Amniotic stem cell (primary cell): ENCODE measurements around the gene EEA1.

Source experiments
- DNase-seq: peaks from one replicate; lab custom pipeline; 2025; lab: John Stamatoyannopoulos, UW

EEA1 gene

GRCh38 chr12:92747151-92747550, 181.9 kb downstream of the EEA1 start:
- DNase-seq: no peak

GRCh38 chr12:92745856-92746550, 183.1 kb downstream of the EEA1 start:
- DNase-seq: peak; percentile 87

GRCh38 chr12:92743026-92743425, 186.1 kb downstream of the EEA1 start:
- no peak for DNase-seq

DNA sequence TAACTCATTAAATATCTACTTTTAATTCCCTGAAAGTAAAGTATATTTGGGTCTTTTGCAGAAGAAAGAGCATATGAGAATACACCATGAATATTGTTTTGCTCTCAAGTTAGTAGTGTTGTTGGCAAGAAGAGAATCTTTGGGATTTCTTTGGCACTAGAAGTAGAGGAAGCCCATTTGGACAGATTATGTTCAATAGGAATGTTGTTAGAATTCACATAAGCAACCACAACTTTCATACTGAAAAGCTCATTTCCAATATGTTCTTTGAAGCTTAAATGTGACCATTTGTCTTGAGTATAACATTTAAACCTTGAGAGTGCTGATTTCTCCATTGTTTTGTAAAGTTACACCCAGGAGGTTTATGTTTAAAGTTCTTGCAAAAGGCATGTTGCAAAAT, 188.7 kb downstream of the EEA1 start:
- DNase-seq: no peak

GRCh38 chr12:92739113-92739512, 190.0 kb downstream of the EEA1 start:
- no peak for DNase-seq

- DNase-seq: no peak
Measured at GRCh38 chr12:92737855-92738850, 190.9 kb downstream of the EEA1 start.

DNA sequence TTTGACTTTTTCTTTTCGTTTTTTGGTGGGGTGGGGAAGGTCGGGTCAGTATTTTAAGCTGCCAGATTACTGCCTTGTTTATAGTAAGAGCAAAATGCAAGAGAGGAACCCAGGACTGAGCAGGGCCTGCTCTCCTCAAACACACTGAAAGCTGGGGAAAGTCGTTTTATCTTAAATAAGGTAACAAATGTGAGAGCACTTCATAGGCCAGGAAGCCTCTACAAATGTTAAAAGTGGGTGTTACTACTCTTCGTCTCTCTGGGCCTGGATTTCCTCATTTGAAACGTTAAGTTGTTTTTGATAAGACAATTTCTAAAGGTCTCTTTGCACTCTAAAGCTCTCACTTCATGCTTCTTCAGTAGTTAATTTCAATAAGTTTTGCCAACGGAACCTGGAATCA, 192.5 kb downstream of the EEA1 start:
- no peak for DNase-seq

DNA sequence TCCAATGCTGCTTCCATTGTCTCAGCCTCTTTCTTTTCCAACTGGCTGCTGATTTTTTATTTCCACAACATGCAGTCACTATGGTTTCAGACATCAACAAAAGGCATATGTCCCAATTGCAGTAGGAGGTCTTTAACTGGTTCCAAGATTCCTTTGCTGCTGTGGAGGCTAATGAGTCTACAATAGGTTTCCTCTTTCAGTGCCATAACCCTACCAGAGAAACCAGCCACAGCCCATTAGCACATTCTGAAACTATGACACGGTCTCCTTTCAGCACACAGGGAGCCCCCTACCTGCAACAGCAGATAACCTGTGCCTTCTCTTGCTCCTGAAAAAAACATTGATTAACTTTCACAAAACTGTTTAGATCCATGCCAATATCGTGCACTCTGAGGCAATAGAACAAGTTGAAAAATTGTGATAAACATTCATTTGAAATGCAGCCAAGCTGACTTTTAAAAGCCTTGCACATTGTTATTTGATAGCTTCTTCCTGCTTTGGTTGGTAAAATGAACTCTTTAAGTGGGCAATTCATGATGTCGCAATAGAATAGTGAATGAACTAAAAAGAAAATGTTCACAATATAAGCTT, 193.9 kb downstream of the EEA1 start:
- DNase-seq: peak; percentile 39

DNA sequence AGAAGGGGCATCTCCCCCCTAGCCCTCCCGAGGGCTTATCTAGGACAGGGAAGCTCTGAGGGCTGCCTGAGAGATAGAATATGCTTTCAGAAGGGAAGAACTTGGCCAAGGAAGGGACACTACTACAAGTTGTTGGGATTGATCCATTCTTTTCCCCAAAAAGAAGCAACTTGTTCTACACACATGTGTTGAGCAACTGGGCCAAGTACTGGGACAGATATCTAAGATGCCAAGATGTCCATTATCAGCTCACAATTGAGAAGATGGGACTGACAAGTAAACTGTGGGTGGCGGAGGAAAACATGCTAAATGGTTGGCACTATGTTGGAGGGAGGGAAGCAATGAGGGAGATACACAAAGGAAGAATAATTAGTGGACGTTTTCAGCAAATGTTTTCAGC, 195.4 kb downstream of the EEA1 start:
- DNase-seq: no peak

DNA sequence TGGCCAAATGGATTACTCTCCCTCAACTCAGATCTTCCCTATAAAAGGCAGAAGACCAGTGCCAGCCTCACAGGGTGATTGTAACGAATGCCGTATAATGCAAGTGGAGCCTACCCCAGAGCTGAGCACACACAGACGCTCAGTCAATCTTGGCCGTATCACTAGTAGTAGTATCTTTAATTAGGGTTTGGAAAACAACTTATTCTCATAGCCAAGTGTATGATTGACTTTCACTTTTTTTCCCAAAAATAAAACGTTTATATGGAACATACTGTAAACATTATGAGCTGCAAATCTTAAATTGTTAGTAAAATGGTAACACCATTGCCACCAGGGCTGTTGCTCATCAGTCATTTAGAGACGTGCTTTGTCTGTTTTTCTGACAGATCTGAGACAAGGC, 195.9 kb downstream of the EEA1 start:
- no peak for DNase-seq

DNA sequence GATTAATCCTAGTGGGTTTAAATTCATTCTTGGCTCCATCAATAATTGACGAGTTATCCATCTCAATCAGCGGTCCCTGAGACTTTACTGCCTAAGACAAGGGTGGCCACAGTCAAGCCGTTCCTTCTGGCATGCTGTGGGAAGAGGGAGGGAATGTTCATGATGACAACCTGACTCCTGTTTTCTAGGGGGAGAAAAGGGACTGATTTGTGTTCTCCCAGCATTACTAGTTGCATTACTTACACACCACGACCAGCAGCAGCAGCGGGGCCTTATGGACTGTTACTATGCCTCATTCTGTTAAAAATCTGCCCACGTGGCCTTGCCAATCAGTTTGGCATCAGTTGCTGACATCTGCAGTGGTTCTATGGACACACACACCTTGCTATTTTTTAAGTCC, 196.4 kb downstream of the EEA1 start:
- no peak for DNase-seq

DNA sequence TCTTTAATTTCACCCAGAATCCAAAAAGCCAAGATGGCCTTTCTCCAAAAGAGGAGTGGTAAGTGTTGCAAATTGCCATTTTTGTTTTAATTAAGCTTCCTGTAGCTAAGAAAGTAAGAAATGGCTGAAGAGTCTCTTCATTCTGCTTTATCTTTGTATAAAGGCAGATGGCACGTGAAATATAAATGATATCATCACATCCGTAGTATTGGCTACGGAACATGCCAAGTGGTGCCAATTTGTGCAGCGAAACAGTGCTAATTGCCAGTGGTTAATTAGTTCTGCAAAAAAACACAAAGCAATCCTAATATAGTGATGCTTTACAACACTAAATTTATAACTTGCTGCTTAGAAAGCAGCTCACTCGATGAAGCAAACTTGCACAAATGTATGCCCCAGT, 196.9 kb downstream of the EEA1 start:
- DNase-seq: no peak

GRCh38 chr12:92730758-92731157, 198.3 kb downstream of the EEA1 start:
- no peak for DNase-seq

DNA sequence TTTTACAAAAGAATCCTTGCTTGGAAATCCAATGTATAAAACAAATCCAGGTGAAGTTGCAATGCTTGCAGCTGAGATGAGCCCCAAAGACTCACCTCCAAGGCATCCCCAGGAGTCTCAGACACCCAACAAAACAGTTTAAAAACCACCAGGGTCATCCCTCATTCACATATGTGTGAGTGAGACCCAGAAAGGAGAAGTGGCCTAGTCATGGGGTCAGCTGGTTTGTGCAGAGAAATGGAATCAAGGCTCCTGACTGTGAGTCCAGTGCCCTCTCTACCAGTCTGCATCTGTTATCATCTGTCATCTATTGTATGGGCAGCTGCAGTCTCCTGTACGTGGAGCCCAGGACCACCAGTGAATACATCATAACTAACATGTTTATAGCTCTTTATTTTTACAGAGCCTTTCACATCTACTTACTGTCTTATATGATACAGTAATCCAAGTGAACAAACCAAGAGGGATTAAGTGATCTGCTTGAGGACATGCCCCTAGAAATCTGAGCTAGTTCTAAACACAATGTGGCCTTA, 199.3 kb downstream of the EEA1 start:
- no peak for DNase-seq

- no peak for DNase-seq
Measured at GRCh38 chr12:92726850-92727249, 202.2 kb downstream of the EEA1 start.

DNA sequence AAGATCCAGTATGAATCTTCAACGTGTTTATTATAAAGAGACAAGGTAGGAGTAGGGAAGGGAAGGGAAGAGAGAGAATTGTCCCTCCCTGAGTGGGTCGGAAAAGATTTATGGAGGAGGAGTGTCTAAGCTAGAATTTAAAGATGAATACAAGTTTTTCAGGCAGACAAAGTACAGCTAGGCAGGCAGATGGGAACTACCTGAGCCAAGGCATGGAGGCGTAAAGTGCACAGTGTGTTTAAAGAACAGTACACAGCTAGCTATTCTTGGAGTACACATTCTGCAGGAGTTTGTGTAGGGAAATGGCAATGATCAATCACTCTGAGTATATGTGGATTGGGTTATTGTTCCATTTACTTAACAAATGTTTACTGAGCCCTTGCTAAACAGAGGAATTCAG, 206.2 kb downstream of the EEA1 start:
- DNase-seq: no peak

DNA sequence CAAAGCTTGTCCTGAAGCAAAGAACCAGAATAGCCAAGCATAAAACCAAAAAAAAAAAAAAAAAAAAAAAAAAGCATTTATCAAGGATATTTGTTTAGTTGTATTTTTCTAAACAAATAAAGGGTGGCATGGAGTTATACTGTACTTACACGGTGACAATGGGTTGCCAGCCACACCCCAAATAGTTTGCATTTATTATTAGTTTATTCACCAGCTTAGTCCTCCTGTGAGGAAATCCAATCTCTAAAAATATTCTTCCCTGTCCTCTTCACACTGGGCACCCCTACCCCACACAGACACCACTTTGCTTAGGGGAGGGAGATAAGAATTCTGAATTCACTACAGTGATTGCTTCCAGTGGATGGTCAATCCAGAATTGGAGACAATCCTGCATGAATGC, 207.4 kb downstream of the EEA1 start:
- DNase-seq: no peak

- no peak for DNase-seq
Measured at GRCh38 chr12:92721130-92721529, 208.0 kb downstream of the EEA1 start.
